ENCODE measurements around the gene GSE1. TPM values are rescaled to one million over a fixed set of nuclear protein-coding genes. Genes with fewer than 3 reads are reported as not detected.

The GSE1 gene
- total RNA-seq, 2 donors from 2014 or later: 18.5 to 27.9 TPM

GRCh38 chr16:85716022-85716679 is 103.0 kb downstream of the GSE1 start:
- DNase-seq (ENCODE audit: low spot score in 2 of 2) (no peak), ATAC-seq (no peak)
- H3K27ac Mint-ChIP-seq: no peak overlapping the region
- peaks cover 4% of the 10 kb centered on the region in 2 donors for H3K9me3 Mint-ChIP-seq
- peaks cover 5 to 6% of the 10 kb centered on the region in 2 donors for H3K36me3 Mint-ChIP-seq

GRCh38 chr16:85716680-85717038 is 103.5 kb downstream of the GSE1 start:
- H3K9me3 Mint-ChIP-seq: peaks cover 4% of the 10 kb centered on the region in 2 donors
- peaks cover 5 to 6% of the 10 kb centered on the region in 2 donors for H3K36me3 Mint-ChIP-seq
- H3K27ac Mint-ChIP-seq: no peak overlapping the region
- ATAC-seq (no peak), DNase-seq (ENCODE audit: low spot score in 2 of 2) (no peak)

- Mint-ChIP-seq H3K27ac (no peak overlapping the region), H3K36me3 (no peaks in the 10 kb centered on the region), H3K9me3 (no peaks in the 10 kb centered on the region)
- DNase-seq (ENCODE audit: low spot score in 2 of 2) (peak in 1 of 2 donors; percentile 78), ATAC-seq (peak; percentile 63 to 73)
These were observed 104.5 kb downstream of the GSE1 start for GRCh38 chr16:85717393-85718152.

- peak in 1 of 2 donors; percentile 7 for ATAC-seq
- no peak overlapping the region for H3K27ac Mint-ChIP-seq
- no peaks in the 10 kb centered on the region for H3K36me3 Mint-ChIP-seq
- no peaks in the 10 kb centered on the region for H3K9me3 Mint-ChIP-seq
- DNase-seq (ENCODE audit: low spot score in 2 of 2): no peak
These were observed 105.0 kb downstream of the GSE1 start for GRCh38 chr16:85718153-85718477.

GRCh38 chr16:85718682-85719081 is 105.6 kb downstream of the GSE1 start:
- no peak for DNase-seq (ENCODE audit: low spot score in 2 of 2)
- Mint-ChIP-seq H3K9me3 (no peaks in the 10 kb centered on the region), H3K36me3 (no peaks in the 10 kb centered on the region), H3K27ac (no peak overlapping the region)
- ATAC-seq: no peak

GRCh38 chr16:85719605-85720301 is 106.6 kb downstream of the GSE1 start:
- no peak for ATAC-seq
- Mint-ChIP-seq H3K36me3 (no peaks in the 10 kb centered on the region), H3K27ac (no peak overlapping the region), H3K9me3 (no peaks in the 10 kb centered on the region)
- DNase-seq (ENCODE audit: low spot score in 2 of 2): no peak

- ATAC-seq: no peak
These were observed 107.1 kb downstream of the GSE1 start for GRCh38 chr16:85720302-85720637.

GRCh38 chr16:85722128-85722893 is 109.2 kb downstream of the GSE1 start:
- Mint-ChIP-seq H3K27ac (no peak overlapping the region), H3K9me3 (no peaks in the 10 kb centered on the region), H3K36me3 (no peaks in the 10 kb centered on the region)
- ATAC-seq (no peak), DNase-seq (ENCODE audit: low spot score in 2 of 2) (no peak)

More at GRCh38 chr16:85720302-85720637, 107.1 kb downstream of the GSE1 start:
- no peak for DNase-seq (ENCODE audit: low spot score in 2 of 2)
- H3K9me3 Mint-ChIP-seq: no peaks in the 10 kb centered on the region
- no peaks in the 10 kb centered on the region for H3K36me3 Mint-ChIP-seq
- no peak overlapping the region for H3K27ac Mint-ChIP-seq

GRCh38 chr16:85724126-85724879 is 111.2 kb downstream of the GSE1 start:
- Mint-ChIP-seq H3K9me3 (no peaks in the 10 kb centered on the region), H3K36me3 (no peaks in the 10 kb centered on the region), H3K27ac (peak overlapping the region in 1 of 2 donors; percentile 89)
- no peak for DNase-seq (ENCODE audit: low spot score in 2 of 2)
- no peak for ATAC-seq

- ATAC-seq (no peak), DNase-seq (ENCODE audit: low spot score in 2 of 2) (no peak)
- Mint-ChIP-seq H3K27ac (no peak overlapping the region), H3K36me3 (no peaks in the 10 kb centered on the region), H3K9me3 (no peaks in the 10 kb centered on the region)
These were observed 111.8 kb downstream of the GSE1 start for GRCh38 chr16:85724936-85725335.

Other genes starting within 250 kb of the GSE1 start
- 10 to 100 TPM; 42.3 to 73.6 TPM for gene GINS2, start 75.6 kb downstream of the GSE1 start, total RNA-seq
- gene C16orf74, start 137.8 kb downstream of the GSE1 start, total RNA-seq: 1 to 10 TPM in 1 of 2 donors, under 1 TPM in 1; 0.46 to 1.4 TPM
- 10 to 100 TPM; 31.0 to 38.6 TPM for gene EMC8, start 186.2 kb downstream of the GSE1 start, total RNA-seq
- gene COX4I1, start 186.4 kb downstream of the GSE1 start, total RNA-seq: 100 to 1,000 TPM; 397 to 558 TPM